Activated CD4-positive, alpha-beta T cell treated with anti-CD3 and anti-CD28 coated beads, Interleukin-2, amount 10 ng/mL, durations not matched to agents 24 days and 14 days (primary cell): Measurements from ENCODE around the gene HLA-A. TPM values are rescaled to one million over a fixed set of nuclear protein-coding genes. Genes with fewer than 3 reads are reported as not detected.
"Not testable (repeated sequence)": the region's sequence is repeated elsewhere in the genome, so short reads cannot be mapped to it uniquely, and the experiment has no call there.

Experiments used
- DNase-seq: peaks from one replicate; pipeline ENCODE4 v3.0.0; 2022
- H3K27ac Mint-ChIP-seq: one replicate; pipeline ENCODE4 v1.8.0; 2022; ENCODE audit warnings: mild to moderate bottlenecking, mixed read lengths
- H3K27me3 Mint-ChIP-seq: one replicate; pipeline ENCODE4 v1.8.0; 2022; ENCODE audit warnings: mixed read lengths
- H3K36me3 Mint-ChIP-seq: one replicate; pipeline ENCODE4 v1.8.0; 2022; ENCODE audit warnings: low read depth, mild to moderate bottlenecking, mixed read lengths
- H3K4me1 Mint-ChIP-seq: one replicate; pipeline ENCODE4 v1.8.0; 2021; ENCODE audit warnings: mixed read lengths
- H3K4me3 Mint-ChIP-seq: one replicate; pipeline ENCODE4 v1.8.0; 2022; ENCODE audit warnings: mild to moderate bottlenecking, moderate library complexity, mixed read lengths
- H3K9me3 Mint-ChIP-seq: one replicate; pipeline ENCODE4 v1.8.0; 2021; ENCODE audit warnings: mixed read lengths
- intact Hi-C: fragments of 100-400 bp; cut with micrococcal nuclease; formaldehyde crosslinking; loops from one replicate; pipeline ENCODE4 v1.15.1; 2023
- total RNA-seq: library from RNA; stranded (reverse); gene quantifications from 2 replicates; pipeline ENCODE4 v1.2.3, GENCODE V29; 2022

Gene HLA-A
- total RNA-seq, 1 donor from 2014 or later: 1,449 TPM

DNA sequence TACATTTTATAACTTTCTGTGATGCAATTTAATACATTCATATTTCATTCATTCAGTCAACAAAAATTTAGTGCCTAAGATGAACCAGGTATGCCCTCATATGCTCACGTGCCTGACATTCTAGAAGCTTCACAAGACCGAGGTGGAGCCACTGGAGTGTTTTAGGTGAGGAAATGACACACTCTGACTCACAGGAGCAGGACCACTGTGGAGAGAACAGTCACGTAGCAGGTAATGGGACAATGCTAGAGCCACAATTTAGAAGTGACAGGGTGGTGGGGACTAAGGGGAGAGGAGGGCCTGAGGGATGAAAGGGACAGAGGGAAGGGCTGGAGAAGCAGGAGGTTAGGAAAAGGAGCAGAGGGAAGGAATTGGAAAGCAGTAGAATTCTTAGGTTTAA is 17.6 kb upstream of the HLA-A start:
- peaks cover 28% of the 10 kb centered on the region for H3K4me1 Mint-ChIP-seq
- peak; percentile 80 for DNase-seq
- peak overlapping the region; percentile 90 for H3K27ac Mint-ChIP-seq
- peaks cover 18% of the 10 kb centered on the region for H3K36me3 Mint-ChIP-seq
- intact Hi-C loops: loop anchor here (5.0 to 10.0 kb wide), 2 partner anchors 70 to 143 kb away; partner anchors contain the start of gene PPP1R11
- H3K4me3 Mint-ChIP-seq: peak overlapping the region; percentile 83
- H3K27me3 Mint-ChIP-seq: peaks cover 18% of the 10 kb centered on the region
- no peaks in the 10 kb centered on the region for H3K9me3 Mint-ChIP-seq

DNA sequence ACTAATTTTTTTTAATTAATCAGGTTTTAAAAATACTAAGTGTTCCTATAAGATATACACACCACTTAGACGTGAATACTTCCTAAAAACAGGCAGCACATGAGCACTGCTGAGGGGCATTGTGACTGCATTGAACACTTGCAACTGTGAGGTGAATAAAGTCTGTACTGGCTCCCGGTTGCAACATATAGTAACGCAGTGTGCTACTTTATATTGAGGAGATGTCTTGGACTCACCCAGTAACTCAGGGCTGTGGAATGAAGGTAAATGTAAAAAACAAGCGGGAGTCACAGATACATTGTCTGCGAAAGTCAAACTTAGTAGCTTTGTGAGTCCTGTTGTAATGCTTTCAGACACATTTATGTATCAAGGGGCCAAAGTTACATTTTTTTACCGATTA is 17.0 kb upstream of the HLA-A start:
- H3K27me3 Mint-ChIP-seq: peaks cover 14% of the 10 kb centered on the region
- H3K4me3 Mint-ChIP-seq: peak overlapping the region; percentile 88
- DNase-seq: peak; percentile 59
- intact Hi-C loops: loop anchor here (5.0 to 10.0 kb wide), 2 partner anchors 71 to 142 kb away; partner anchors contain the start of gene PPP1R11
- peaks cover 20% of the 10 kb centered on the region for H3K36me3 Mint-ChIP-seq
- no peaks in the 10 kb centered on the region for H3K9me3 Mint-ChIP-seq
- H3K27ac Mint-ChIP-seq: peak overlapping the region; percentile 94
- peaks cover 28% of the 10 kb centered on the region for H3K4me1 Mint-ChIP-seq

GRCh38 chr6:29925727-29926412 is 16.5 kb upstream of the HLA-A start:
- H3K9me3 Mint-ChIP-seq: no peaks in the 10 kb centered on the region
- H3K36me3 Mint-ChIP-seq: peaks cover 22% of the 10 kb centered on the region
- H3K4me3 Mint-ChIP-seq: peak overlapping the region; percentile 88
- H3K27me3 Mint-ChIP-seq: peaks cover 9% of the 10 kb centered on the region
- DNase-seq: peak; percentile 76
- H3K4me1 Mint-ChIP-seq: peaks cover 28% of the 10 kb centered on the region
- H3K27ac Mint-ChIP-seq: peak overlapping the region; percentile 94
- intact Hi-C loops: loop anchor here (2.0 to 10.0 kb wide), 4 partner anchors 37 to 141 kb away; partner anchors contain the start of gene PPP1R11

GRCh38 chr6:29926413-29927274 is 15.7 kb upstream of the HLA-A start:
- intact Hi-C loops: loop anchor here (1.0 to 10.0 kb wide), 5 partner anchors 16 to 141 kb away; partner anchors contain the start of genes HLA-A and PPP1R11
- peak overlapping the region; percentile 94 for H3K27ac Mint-ChIP-seq
- peaks cover 1% of the 10 kb centered on the region for H3K27me3 Mint-ChIP-seq
- H3K4me1 Mint-ChIP-seq: peaks cover 28% of the 10 kb centered on the region
- H3K9me3 Mint-ChIP-seq: no peaks in the 10 kb centered on the region
- peak; percentile 94 for DNase-seq
- H3K36me3 Mint-ChIP-seq: peaks cover 26% of the 10 kb centered on the region
- H3K4me3 Mint-ChIP-seq: peak overlapping the region; percentile 88

- peaks cover 28% of the 10 kb centered on the region for H3K4me1 Mint-ChIP-seq
- H3K27ac Mint-ChIP-seq: peak overlapping the region; percentile 94
- H3K4me3 Mint-ChIP-seq: peak overlapping the region; percentile 88
- H3K27me3 Mint-ChIP-seq: no peaks in the 10 kb centered on the region
- no peak for DNase-seq
- H3K36me3 Mint-ChIP-seq: peaks cover 27% of the 10 kb centered on the region
- intact Hi-C loops: loop anchor here (1.0 to 10.0 kb wide), 5 partner anchors 15 to 140 kb away; partner anchors contain the start of genes HLA-A and PPP1R11
- H3K9me3 Mint-ChIP-seq: no peaks in the 10 kb centered on the region
Measured at GRCh38 chr6:29927275-29927569, 15.1 kb upstream of the HLA-A start.

- Mint-ChIP-seq H3K27me3 (no peaks in the 10 kb centered on the region), H3K9me3 (no peaks in the 10 kb centered on the region), H3K4me1 (peaks cover 28% of the 10 kb centered on the region), H3K4me3 (peak overlapping the region; percentile 88), H3K36me3 (peaks cover 27% of the 10 kb centered on the region), H3K27ac (peak overlapping the region; percentile 94)
- intact Hi-C loops: loop anchor here (1.0 to 10.0 kb wide), 5 partner anchors 14 to 139 kb away; partner anchors contain the start of genes HLA-A and PPP1R11
- DNase-seq: no peak
Measured at GRCh38 chr6:29927841-29928388, 14.4 kb upstream of the HLA-A start.

- peaks cover 20% of the 10 kb centered on the region for H3K4me1 Mint-ChIP-seq
- DNase-seq, H3K27ac Mint-ChIP-seq, intact Hi-C loops, H3K27me3 Mint-ChIP-seq, H3K4me3 Mint-ChIP-seq, H3K9me3 Mint-ChIP-seq: not testable (repeated sequence)
- peaks cover 27% of the 10 kb centered on the region for H3K36me3 Mint-ChIP-seq
Measured at GRCh38 chr6:29930047-29930446, 12.3 kb upstream of the HLA-A start.

DNA sequence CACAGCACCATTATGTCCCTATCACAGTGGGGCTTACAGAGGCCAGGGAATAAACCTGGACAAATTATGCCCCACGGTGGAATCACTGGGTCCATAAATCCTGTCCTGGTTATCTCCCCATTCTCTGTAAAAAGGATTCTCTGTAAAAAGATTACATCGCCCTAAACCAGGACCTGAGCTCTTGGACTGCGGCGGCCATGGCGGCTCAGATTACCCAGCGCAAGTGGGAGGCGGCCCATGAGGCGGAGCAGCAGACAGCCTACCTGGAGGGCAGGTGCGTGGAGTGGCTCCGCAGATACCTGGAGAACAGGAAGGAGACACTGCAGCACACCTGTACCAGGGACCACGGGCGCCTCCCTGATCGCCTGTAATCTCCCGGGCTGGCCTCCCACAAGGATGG is 8.4 kb upstream of the HLA-A start:
- DNase-seq: no peak
- Mint-ChIP-seq H3K9me3 (peaks cover 10% of the 10 kb centered on the region), H3K4me3 (no peak overlapping the region), H3K27ac (no peak overlapping the region), H3K4me1 (no peaks in the 10 kb centered on the region), H3K36me3 (peaks cover 23% of the 10 kb centered on the region), H3K27me3 (no peaks in the 10 kb centered on the region)
- intact Hi-C loops: no loop called here

DNA sequence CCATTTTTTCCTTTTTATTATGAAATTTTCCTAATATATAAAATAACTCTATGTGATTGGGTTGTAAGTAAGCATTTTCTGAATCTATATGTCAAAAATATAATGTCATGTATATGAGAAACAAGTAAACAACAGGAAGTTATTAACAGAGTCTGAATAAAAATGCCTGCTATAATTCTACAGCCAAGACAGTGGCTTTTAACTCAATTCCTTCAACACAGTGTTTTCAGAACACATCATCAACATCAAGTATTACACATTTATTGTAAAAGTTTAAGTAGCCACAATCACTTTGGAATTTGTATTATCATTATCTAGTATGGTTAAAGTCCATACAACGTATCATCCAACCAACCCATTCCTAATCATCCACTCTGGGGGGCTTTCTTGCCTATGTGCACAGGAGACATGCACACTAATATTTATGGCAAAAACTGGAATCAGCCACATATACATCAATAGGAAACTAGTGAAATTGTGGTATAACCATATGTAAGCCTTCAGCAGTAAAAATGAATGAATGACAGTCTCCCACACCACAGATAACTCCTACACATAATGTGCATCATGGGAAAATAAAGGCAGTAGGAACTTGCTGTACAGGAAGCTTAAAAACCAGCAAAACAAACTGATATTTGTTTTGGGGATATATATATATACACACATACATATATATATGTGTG is 6.9 kb upstream of the HLA-A start:
- H3K4me1 Mint-ChIP-seq: no peaks in the 10 kb centered on the region
- no peak for DNase-seq
- no peak overlapping the region for H3K4me3 Mint-ChIP-seq
- H3K27ac Mint-ChIP-seq: no peak overlapping the region
- H3K9me3 Mint-ChIP-seq: peaks cover 10% of the 10 kb centered on the region
- H3K27me3 Mint-ChIP-seq: no peaks in the 10 kb centered on the region
- intact Hi-C loops: no loop called here
- H3K36me3 Mint-ChIP-seq: peaks cover 20% of the 10 kb centered on the region

DNA sequence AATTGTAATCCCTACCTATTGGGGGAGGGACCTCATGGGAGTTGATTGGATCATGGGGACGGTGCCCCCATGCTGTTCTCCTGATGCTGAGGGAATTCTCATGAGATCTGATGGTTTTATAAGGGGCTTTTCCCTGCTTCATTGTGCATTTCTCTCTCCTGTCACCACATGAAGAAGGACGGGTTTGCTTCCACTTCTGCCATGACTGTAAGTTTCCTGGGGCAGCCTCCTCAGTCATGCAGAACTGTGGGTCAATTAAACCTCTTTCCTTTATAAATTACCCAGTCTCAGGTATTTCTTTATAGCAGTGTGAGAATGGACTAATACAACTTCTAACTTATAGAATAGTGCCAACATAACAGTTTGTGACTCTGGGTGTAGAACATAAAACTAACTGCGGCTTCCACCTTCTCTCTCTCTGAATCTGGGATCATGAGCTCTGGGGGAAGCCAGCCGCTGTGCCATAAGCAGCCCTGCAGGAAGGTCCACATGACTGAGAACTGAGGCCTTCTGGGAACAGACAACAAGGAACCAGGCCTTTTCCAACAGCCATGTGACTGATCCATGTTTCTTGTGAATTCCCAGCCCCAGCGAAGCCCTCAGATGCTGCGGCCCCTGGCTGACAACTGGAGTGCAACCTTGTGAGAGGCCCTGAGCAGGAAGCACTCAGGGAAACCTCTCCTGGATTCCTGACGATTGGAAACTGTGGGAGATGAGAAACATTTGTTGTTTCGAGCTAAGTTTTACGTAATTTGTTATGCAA is 3.4 kb upstream of the HLA-A start:
- H3K27me3 Mint-ChIP-seq: no peaks in the 10 kb centered on the region
- no peak overlapping the region for H3K4me3 Mint-ChIP-seq
- no peak overlapping the region for H3K27ac Mint-ChIP-seq
- peaks cover 10% of the 10 kb centered on the region for H3K9me3 Mint-ChIP-seq
- intact Hi-C loops: no loop called here
- H3K4me1 Mint-ChIP-seq: peaks cover 15% of the 10 kb centered on the region
- H3K36me3 Mint-ChIP-seq: peaks cover 28% of the 10 kb centered on the region
- no peak for DNase-seq

GRCh38 chr6:29941016-29941415 is 1.3 kb upstream of the HLA-A start:
- Mint-ChIP-seq H3K4me3 (peak overlapping the region; percentile 95), H3K36me3 (peaks cover 40% of the 10 kb centered on the region), H3K27ac (peak overlapping the region; percentile 99), H3K27me3 (no peaks in the 10 kb centered on the region), H3K9me3 (peaks cover 10% of the 10 kb centered on the region), H3K4me1 (peaks cover 34% of the 10 kb centered on the region)
- peak; percentile 59 for DNase-seq
- intact Hi-C loops: loop anchor here (5.0 kb wide), 2 partner anchors 54 to 219 kb away; partner anchors contain the start of gene HLA-F

- intact Hi-C loops: loop anchor here (5.0 kb wide), 2 partner anchors 54 to 219 kb away; partner anchors contain the start of gene HLA-F
- Mint-ChIP-seq H3K9me3 (peaks cover 10% of the 10 kb centered on the region), H3K4me1 (peaks cover 39% of the 10 kb centered on the region), H3K36me3 (peaks cover 43% of the 10 kb centered on the region), H3K27ac (peak overlapping the region; percentile 99), H3K4me3 (peak overlapping the region; percentile 95), H3K27me3 (no peaks in the 10 kb centered on the region)
- peak; percentile 58 for DNase-seq
Measured at GRCh38 chr6:29941471-29941870, 861 bp upstream of the HLA-A start.
